BE2C (cell line): ENCODE measurements around the gene UMAD1.
"Not testable (repeated sequence)": the region's sequence is repeated elsewhere in the genome, so short reads cannot be mapped to it uniquely, and the experiment has no call there.

Experiments
- DNase-seq: peaks from one replicate; pipeline ENCODE4 v3.0.0-alpha.2; 2020
- H3K27me3 ChIP-seq: fragments of 250-450 bp; sonication (Bioruptor Pico); 2 replicates; pipeline ENCODE4 v1.5.1; 2020; ENCODE audit warnings: mild to moderate bottlenecking
- H3K36me3 ChIP-seq: fragments of 250-450 bp; sonication (Bioruptor Pico); 2 replicates; pipeline ENCODE4 v1.5.1; 2020; ENCODE audit warnings: mild to moderate bottlenecking
- H3K4me1 ChIP-seq: fragments of 250-450 bp; sonication (Bioruptor Pico); 2 replicates; pipeline ENCODE4 v1.5.1; 2020
- H3K4me3 ChIP-seq: 2 replicates; pipeline ENCODE4 v1.5.1; 2011; ENCODE audit warnings: low read depth, low read length
- H3K9me3 ChIP-seq: fragments of 250-450 bp; sonication (Bioruptor Pico); 2 replicates; pipeline ENCODE4 v1.5.1; 2020
- CTCF ChIP-seq: IDR thresholded peaks from 2 replicates; pipeline ENCODE4 v1.5.1; 2012; ENCODE audit warnings: mild to moderate bottlenecking, low read depth, low read length

The UMAD1 gene

GRCh38 chr7:7820939-7821338 is 180.4 kb downstream of the UMAD1 start:
- TF ChIP-seq CTCF = no peak
- no peak overlapping the region for H3K4me3 ChIP-seq
- no peaks in the 10 kb centered on the region for H3K36me3 ChIP-seq
- no peaks in the 10 kb centered on the region for H3K9me3 ChIP-seq
- H3K27me3 ChIP-seq = no peaks in the 10 kb centered on the region
- no peaks in the 10 kb centered on the region; the same call in none of the 2 replicates for H3K4me1 ChIP-seq
- DNase-seq = no peak

- no peaks in the 10 kb centered on the region for H3K9me3 ChIP-seq
- H3K36me3 ChIP-seq = no peaks in the 10 kb centered on the region
- TF ChIP-seq CTCF = no peak
- no peak overlapping the region for H3K4me3 ChIP-seq
- no peaks in the 10 kb centered on the region for H3K27me3 ChIP-seq
- no peaks in the 10 kb centered on the region; the same call in none of the 2 replicates for H3K4me1 ChIP-seq
- DNase-seq = no peak
Observed at GRCh38 chr7:7821517-7821916, 181.0 kb downstream of the UMAD1 start.

GRCh38 chr7:7825294-7825693 is 184.7 kb downstream of the UMAD1 start:
- H3K4me3 ChIP-seq, H3K27me3 ChIP-seq, H3K36me3 ChIP-seq, H3K9me3 ChIP-seq, H3K4me1 ChIP-seq, DNase-seq: not testable (repeated sequence)

- no peak for DNase-seq
- TF ChIP-seq CTCF = no peak
- Histone ChIP-seq H3K36me3 (no peaks in the 10 kb centered on the region), H3K9me3 (no peaks in the 10 kb centered on the region), H3K27me3 (no peaks in the 10 kb centered on the region), H3K4me3 (no peak overlapping the region), H3K4me1 (no peaks in the 10 kb centered on the region)
Observed at GRCh38 chr7:7829667-7830066, 189.1 kb downstream of the UMAD1 start.

GRCh38 chr7:7830122-7830878 is 189.7 kb downstream of the UMAD1 start:
- H3K4me1 ChIP-seq = no peaks in the 10 kb centered on the region
- no peak for TF ChIP-seq CTCF
- H3K36me3 ChIP-seq = no peaks in the 10 kb centered on the region
- no peak for DNase-seq
- no peaks in the 10 kb centered on the region for H3K9me3 ChIP-seq
- no peaks in the 10 kb centered on the region for H3K27me3 ChIP-seq
- H3K4me3 ChIP-seq = no peak overlapping the region

GRCh38 chr7:7832518-7832917 is 192.0 kb downstream of the UMAD1 start:
- Histone ChIP-seq H3K27me3 (no peaks in the 10 kb centered on the region), H3K4me1 (no peaks in the 10 kb centered on the region), H3K9me3 (no peaks in the 10 kb centered on the region), H3K36me3 (no peaks in the 10 kb centered on the region), H3K4me3 (no peak overlapping the region)
- no peak for DNase-seq
- TF ChIP-seq CTCF = no peak

GRCh38 chr7:7834761-7835160 is 194.2 kb downstream of the UMAD1 start:
- no peaks in the 10 kb centered on the region for H3K4me1 ChIP-seq
- no peak for TF ChIP-seq CTCF
- no peaks in the 10 kb centered on the region for H3K36me3 ChIP-seq
- no peak overlapping the region for H3K4me3 ChIP-seq
- no peak for DNase-seq
- no peaks in the 10 kb centered on the region for H3K9me3 ChIP-seq
- H3K27me3 ChIP-seq = no peaks in the 10 kb centered on the region
